Sigmoid colon (tissue), 7 donors: ENCODE measurements around the gene GAL3ST2. TPM values are rescaled to one million over a fixed set of nuclear protein-coding genes. Genes with fewer than 3 reads are reported as not detected.
A peak's percentile ranks its signal among the peaks of the same experiment; 100 is the strongest.
"Not testable (repeated sequence)": the region's sequence is repeated elsewhere in the genome, so short reads cannot be mapped to it uniquely, and the experiment has no call there.

Experiments
- DNase-seq: peaks from one replicate; pipeline ENCODE4 v3.0.0-alpha.2; 2019
- H3K27ac ChIP-seq, 4 donors: fragments of 200-600 bp; sonication (generic); one replicate each; pipeline ENCODE4 v1.5.1; 2016 to 2019; ENCODE audit warnings: mild to moderate bottlenecking in 1 of 4
- H3K27me3 ChIP-seq, 3 donors: fragments of 200-600 bp; sonication (generic); one replicate each; pipeline ENCODE4 v1.5.1; 2019; ENCODE audit warnings: mild to moderate bottlenecking in 1 of 3
- H3K36me3 ChIP-seq, 4 donors: fragments of 200-600 bp; sonication (generic); one replicate each; pipeline ENCODE4 v1.5.1; 2016 to 2019
- H3K4me1 ChIP-seq, 4 donors: fragments of 200-600 bp; sonication (generic); one replicate each; pipeline ENCODE4 v1.5.1; 2017 to 2019
- H3K4me3 ChIP-seq, 4 donors: fragments of 200-600 bp; sonication (generic); one replicate each; pipeline ENCODE4 v1.5.1; 2017 to 2019; ENCODE audit warnings: mild to moderate bottlenecking in 2 of 4, moderate library complexity in 1 of 4
- H3K9me3 ChIP-seq, 4 donors: fragments of 200-600 bp in 3 of 4; sonication (generic) in 3 of 4; one replicate each; pipeline versions ENCODE4 v1.5.1 to v1.6.1; 2013 to 2019
- CTCF ChIP-seq, 4 experiments: fragments of 450-650 bp in 3 of 4; fragments of 200-600 bp in 1 of 4; IDR thresholded peaks; one replicate each; pipeline ENCODE4 v1.5.1; 2016 to 2019; ENCODE audit warnings: antibody characterized with exemption in 4 of 4, mild to moderate bottlenecking in 3 of 4, moderate library complexity in 2 of 4
- EP300 ChIP-seq, 4 donors: sonication (generic); formaldehyde crosslinking; IDR thresholded peaks; one replicate each; pipeline ENCODE4 v1.6.1; 2017; ENCODE audit warnings: antibody characterized with exemption in 4 of 4
- POLR2A ChIP-seq, 2 donors: fragments of 450-650 bp; IDR thresholded peaks; one replicate each; pipeline ENCODE4 v1.6.1; 2016; ENCODE audit warnings: antibody characterized with exemption in 2 of 2, mild to moderate bottlenecking in 2 of 2, moderate library complexity in 2 of 2
- POLR2AphosphoS5 ChIP-seq, 4 donors: sonication (generic); formaldehyde crosslinking; IDR thresholded peaks; one replicate each; pipeline ENCODE4 v1.6.1; 2017; ENCODE audit warnings: antibody characterized with exemption in 4 of 4
- WGBS, 2 donors: extraction: QIAGEN DNeasy Blood & Tissue Kit; methylation state at CpG; one replicate each; pipeline ENCODE4 v1.1.7; 2013; 5-methylcytosine and 5-hydroxymethylcytosine counted together
- intact Hi-C: fragments of 100-400 bp; cut with DNase I; formaldehyde crosslinking; loops from one replicate; pipeline ENCODE4 v1.15.1; 2023
- polyA plus RNA-seq, 3 donors: library from polyadenylated mRNA; stranded (reverse); fragments of 200-250 nt; gene quantifications; one replicate each; pipeline ENCODE4 v1.2.3, GENCODE V29; 2013
- total RNA-seq, 4 donors: library from RNA; depleted of rRNA; stranded (reverse); fragments of >200 nt; gene quantifications; one replicate each; pipeline ENCODE4 v1.1.0, GENCODE V29; 2016
- donor health status: healthy with polysubstance abuse.
- donor health status: Bipolar disorder and iron deficiency.
- donor health status: healthy.

The GAL3ST2 gene
- total and polyA plus RNA-seq, 7 donors, result 0.33 to 13.6 (median 3.0) TPM; not detected in 2

- Histone ChIP-seq H3K4me3 (peak overlapping the region in 1 of 4 donors; percentile 27), H3K4me1 (peaks cover 0 to 22% (median 12%) of the 10 kb centered on the region in 4 donors)
- not testable (repeated sequence) for H3K27ac ChIP-seq, H3K27me3 ChIP-seq, H3K9me3 ChIP-seq, H3K36me3 ChIP-seq
- peak; percentile 85 for DNase-seq
- peak in 2 of 4 experiments; percentile 48 to 51 for TF ChIP-seq CTCF (IDR thresholded peaks at IDR 0.05)
- intact Hi-C loops, result loop anchor here (5.0 kb wide), 1 partner anchor 880 kb away; no protein-coding TSS in a partner anchor
- WGBS, 2 donors, result 42 to 50% methylated on average over 25 of the region's 26 CpGs
Measured at GRCh38 chr2:241732513-241733186, 44.0 kb upstream of the GAL3ST2 start.

- Histone ChIP-seq H3K4me1 (peaks cover 0 to 22% (median 12%) of the 10 kb centered on the region in 4 donors), H3K27me3 (no peaks in the 10 kb centered on the region), H3K36me3 (peaks cover 0 to 5% (median 0%) of the 10 kb centered on the region in 4 donors), H3K27ac (peak overlapping the region; percentile 88 to 95 (median 93)), H3K9me3 (no peaks in the 10 kb centered on the region), H3K4me3 (peak overlapping the region; percentile 34 to 93 (median 74))
- no peak for DNase-seq
- intact Hi-C loops, result loop anchor here (2.0 to 5.0 kb wide), 3 partner anchors 31 to 881 kb away; partner anchors contain the start of gene ING5
- WGBS, 2 donors, result 82 to 88% methylated on average over 23 of the region's 23 CpGs
- TF ChIP-seq EP300 (IDR thresholded peaks at IDR 0.05) (no peak), POLR2AphosphoS5 (IDR thresholded peaks at IDR 0.05) (no peak), POLR2A (IDR thresholded peaks at IDR 0.05) (no peak), CTCF (IDR thresholded peaks at IDR 0.05) (no peak)
Measured at GRCh38 chr2:241733391-241734207, 43.0 kb upstream of the GAL3ST2 start.

GRCh38 chr2:241734208-241734466 lies 42.5 kb upstream of the GAL3ST2 start:
- no peak for DNase-seq
- Histone ChIP-seq H3K27ac (peak overlapping the region; percentile 88 to 95 (median 93)), H3K27me3 (no peaks in the 10 kb centered on the region), H3K4me3 (peak overlapping the region; percentile 34 to 93 (median 74)), H3K9me3 (no peaks in the 10 kb centered on the region), H3K36me3 (peaks cover 0 to 8% (median 0%) of the 10 kb centered on the region in 4 donors), H3K4me1 (peaks cover 0 to 22% (median 12%) of the 10 kb centered on the region in 4 donors)
- intact Hi-C loops, result loop anchor here (2.0 to 5.0 kb wide), 3 partner anchors 31 to 882 kb away; partner anchors contain the start of gene ING5
- 2% methylated on average over 25 of the region's 25 CpGs for WGBS, 2 donors
- TF ChIP-seq POLR2AphosphoS5 (IDR thresholded peaks at IDR 0.05) (peak in 1 of 4 donors; percentile 26), EP300 (IDR thresholded peaks at IDR 0.05) (no peak)

GRCh38 chr2:241734467-241735208 lies 42.0 kb upstream of the GAL3ST2 start, which contains the start of gene D2HGDH:
TSS of gene D2HGDH (plus strand) at chr2:241734630. CDS start at chr2:241735225, 595 bp downstream.
- 1% methylated on average over 98 of the region's 98 CpGs for WGBS, 2 donors
- peaks cover 0 to 12% (median 0%) of the 10 kb centered on the region in 4 donors for H3K36me3 ChIP-seq
- intact Hi-C loops, result loop anchor here (2.0 to 5.0 kb wide), 3 partner anchors 32 to 882 kb away; partner anchors contain the start of gene ING5
- H3K4me3 ChIP-seq, result peak within 1 kb of the TSS; percentile 66 to 93 (median 80)
- no peaks in the 10 kb centered on the region for H3K27me3 ChIP-seq
- DNase-seq, result peak; percentile 97
- H3K27ac ChIP-seq, result peak within 1 kb of the TSS; percentile 88 to 95 (median 93)
- peaks cover 0 to 22% (median 12%) of the 10 kb centered on the region in 4 donors for H3K4me1 ChIP-seq
- H3K9me3 ChIP-seq, result no peaks in the 10 kb centered on the region
- TF ChIP-seq POLR2A (IDR thresholded peaks at IDR 0.05) (no peak), CTCF (IDR thresholded peaks at IDR 0.05) (no peak), POLR2AphosphoS5 (IDR thresholded peaks at IDR 0.05) (peak in 3 of 4 donors; percentile 22 to 86 (median 84)), EP300 (IDR thresholded peaks at IDR 0.05) (no peak)
